Measurements from ENCODE around the gene ERICH6. TPM values are rescaled to one million over a fixed set of nuclear protein-coding genes. Genes with fewer than 3 reads are reported as not detected.

Gene ERICH6
- total RNA-seq, 1 experiment from 2014 or later: not detected

DNA sequence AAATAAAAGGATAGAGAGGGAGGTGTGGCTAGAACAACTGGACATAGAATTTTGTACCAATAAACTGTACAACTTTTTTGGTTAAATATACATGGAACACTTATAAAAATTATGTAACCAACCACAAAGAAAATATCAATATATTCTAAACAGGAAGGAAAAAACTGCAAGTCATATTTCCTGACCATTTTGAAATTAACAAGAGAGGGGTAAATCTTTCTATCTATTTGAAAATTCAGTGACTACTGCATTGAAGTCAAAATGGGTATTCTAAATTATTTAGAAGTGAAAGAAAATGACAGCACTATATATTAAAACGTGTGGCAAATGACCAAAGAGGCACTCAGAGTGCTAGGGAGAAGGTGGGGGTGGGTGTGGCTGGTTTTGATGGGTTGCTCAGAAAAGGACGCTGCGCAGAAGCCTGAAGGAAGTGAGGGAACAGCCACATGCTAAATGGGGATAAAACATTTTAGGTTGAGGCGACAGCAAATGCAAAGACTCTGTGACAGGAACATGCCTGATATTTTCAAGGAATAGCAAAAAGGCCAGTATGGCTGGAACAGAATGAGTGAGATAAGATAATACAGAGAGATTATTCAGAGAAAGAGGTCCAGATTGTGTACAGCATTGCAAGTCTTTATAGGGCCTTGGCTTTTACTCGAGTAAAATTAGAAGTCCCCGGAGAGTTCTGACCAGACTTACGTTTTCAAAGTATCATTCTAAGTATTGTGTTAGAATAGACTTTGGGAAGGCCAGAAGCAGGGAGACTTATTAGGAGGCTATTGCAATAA is 41.1 kb downstream of the ERICH6 start:
- no TSS peak for BruUV-seq (replicated peaks)
- CTCF ChIA-PET: no interaction called here
- no peak for DNase-seq
- peaks cover 20% of the 10 kb centered on the region for H3K27me3 Mint-ChIP-seq (ENCODE audit: unreplicated experiment)
- H3K36me3 Mint-ChIP-seq (ENCODE audit: insufficient read depth, unreplicated experiment): no peaks in the 10 kb centered on the region
- intact Hi-C loops (cut with micrococcal nuclease; ENCODE audit: unreplicated experiment): no loop called here
- no peak overlapping the region for H3K4me3 Mint-ChIP-seq (ENCODE audit: low read depth, unreplicated experiment)
- TF ChIP-seq, protein P1, sequence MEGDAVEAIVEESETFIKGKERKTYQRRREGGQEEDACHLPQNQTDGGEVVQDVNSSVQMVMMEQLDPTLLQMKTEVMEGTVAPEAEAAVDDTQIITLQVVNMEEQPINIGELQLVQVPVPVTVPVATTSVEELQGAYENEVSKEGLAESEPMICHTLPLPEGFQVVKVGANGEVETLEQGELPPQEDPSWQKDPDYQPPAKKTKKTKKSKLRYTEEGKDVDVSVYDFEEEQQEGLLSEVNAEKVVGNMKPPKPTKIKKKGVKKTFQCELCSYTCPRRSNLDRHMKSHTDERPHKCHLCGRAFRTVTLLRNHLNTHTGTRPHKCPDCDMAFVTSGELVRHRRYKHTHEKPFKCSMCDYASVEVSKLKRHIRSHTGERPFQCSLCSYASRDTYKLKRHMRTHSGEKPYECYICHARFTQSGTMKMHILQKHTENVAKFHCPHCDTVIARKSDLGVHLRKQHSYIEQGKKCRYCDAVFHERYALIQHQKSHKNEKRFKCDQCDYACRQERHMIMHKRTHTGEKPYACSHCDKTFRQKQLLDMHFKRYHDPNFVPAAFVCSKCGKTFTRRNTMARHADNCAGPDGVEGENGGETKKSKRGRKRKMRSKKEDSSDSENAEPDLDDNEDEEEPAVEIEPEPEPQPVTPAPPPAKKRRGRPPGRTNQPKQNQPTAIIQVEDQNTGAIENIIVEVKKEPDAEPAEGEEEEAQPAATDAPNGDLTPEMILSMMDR (IDR thresholded peaks at IDR 0.05; ENCODE audit: unreplicated experiment): no peak
- no peaks in the 10 kb centered on the region for H3K9me3 Mint-ChIP-seq (ENCODE audit: low read depth, unreplicated experiment)
- H3K27ac Mint-ChIP-seq (ENCODE audit: unreplicated experiment): no peak overlapping the region
- no peaks in the 10 kb centered on the region for H3K4me1 Mint-ChIP-seq (ENCODE audit: low read depth, unreplicated experiment)

DNA sequence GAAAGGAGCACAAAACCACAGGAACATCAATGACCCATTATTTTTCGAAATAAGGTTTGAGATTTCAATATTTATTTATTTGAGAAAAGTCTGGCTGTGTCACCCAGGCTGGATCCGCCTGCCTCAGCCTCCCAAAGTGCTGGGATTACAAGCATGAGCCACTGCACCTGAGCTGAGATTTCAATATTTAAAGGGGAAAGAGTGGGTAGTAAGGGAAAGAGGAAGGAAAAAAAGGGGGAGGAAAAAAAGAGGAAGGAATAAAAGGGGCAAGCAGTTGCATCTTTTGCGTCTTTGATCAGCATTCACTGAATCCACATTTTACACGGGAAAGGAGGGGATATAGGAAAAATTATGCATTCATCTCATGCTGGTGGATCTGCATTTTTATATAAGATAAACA is 47.4 kb downstream of the ERICH6 start:
- CTCF ChIA-PET: no interaction called here
- no peak for DNase-seq
- intact Hi-C loops (cut with micrococcal nuclease; ENCODE audit: unreplicated experiment): no loop called here
- Mint-ChIP-seq H3K27ac (ENCODE audit: unreplicated experiment) (no peak overlapping the region), H3K27me3 (ENCODE audit: unreplicated experiment) (peaks cover 20% of the 10 kb centered on the region), H3K36me3 (ENCODE audit: insufficient read depth, unreplicated experiment) (no peaks in the 10 kb centered on the region), H3K4me3 (ENCODE audit: low read depth, unreplicated experiment) (no peak overlapping the region), H3K4me1 (ENCODE audit: low read depth, unreplicated experiment) (no peaks in the 10 kb centered on the region), H3K9me3 (ENCODE audit: low read depth, unreplicated experiment) (no peaks in the 10 kb centered on the region)
- no TSS peak for BruUV-seq (replicated peaks)
- TF ChIP-seq, protein P1 (IDR thresholded peaks at IDR 0.05; ENCODE audit: unreplicated experiment): no peak

DNA sequence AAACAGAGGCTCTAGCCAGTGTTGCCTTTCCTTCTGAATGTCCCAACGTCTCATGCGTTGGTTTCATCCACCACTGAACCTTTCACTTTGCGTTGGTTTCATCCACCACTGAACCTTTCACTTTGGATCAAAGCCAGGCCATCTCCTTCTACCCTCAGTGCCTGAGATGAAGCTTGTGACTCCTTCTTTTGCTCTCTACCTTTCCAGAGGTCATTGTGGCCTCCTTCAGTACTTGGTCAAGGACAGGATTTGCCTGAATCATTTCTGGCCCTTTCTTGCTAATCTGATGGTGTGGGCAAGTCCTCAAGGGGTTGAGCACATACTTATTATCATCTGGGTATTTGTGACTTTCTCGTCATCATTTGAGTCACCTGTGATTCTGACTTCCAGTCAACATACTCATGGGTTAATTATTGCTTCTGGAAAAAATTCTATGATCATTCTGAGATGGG is 50.6 kb downstream of the ERICH6 start:
- Mint-ChIP-seq H3K4me3 (ENCODE audit: low read depth, unreplicated experiment) (no peak overlapping the region), H3K9me3 (ENCODE audit: low read depth, unreplicated experiment) (no peaks in the 10 kb centered on the region), H3K27me3 (ENCODE audit: unreplicated experiment) (peaks cover 20% of the 10 kb centered on the region), H3K4me1 (ENCODE audit: low read depth, unreplicated experiment) (no peaks in the 10 kb centered on the region), H3K27ac (ENCODE audit: unreplicated experiment) (no peak overlapping the region), H3K36me3 (ENCODE audit: insufficient read depth, unreplicated experiment) (no peaks in the 10 kb centered on the region)
- BruUV-seq (replicated peaks): no TSS peak
- TF ChIP-seq, protein P1 (IDR thresholded peaks at IDR 0.05; ENCODE audit: unreplicated experiment): no peak
- no peak for DNase-seq
- intact Hi-C loops (cut with micrococcal nuclease; ENCODE audit: unreplicated experiment): no loop called here
- CTCF ChIA-PET: interaction anchor here (0.6 kb wide), 1 partner anchor 450 kb away, joined by 4 read pairs; no protein-coding TSS in a partner anchor

DNA sequence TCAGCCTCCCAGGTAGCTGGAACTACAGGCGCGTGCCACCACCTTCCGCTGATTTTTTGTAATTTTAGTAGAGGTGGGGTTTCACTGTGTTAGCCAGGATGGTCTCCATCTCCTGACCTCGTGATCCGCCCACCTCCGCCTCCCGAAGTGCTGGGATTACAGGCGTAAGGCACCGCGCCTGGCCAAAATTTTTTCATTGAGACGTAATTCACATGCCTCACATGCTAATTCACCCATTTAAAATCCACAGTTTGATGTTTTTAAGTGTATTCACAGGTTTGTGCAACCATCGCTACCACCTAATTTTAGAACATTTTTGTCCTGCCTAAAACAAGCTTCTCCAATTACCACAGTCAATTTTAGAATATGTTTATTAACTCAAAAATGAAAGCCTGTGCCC is 63.5 kb downstream of the ERICH6 start:
- CTCF ChIA-PET: interaction anchor here (0.6 kb wide), 1 partner anchor 123 kb away, joined by 3 read pairs; the partner anchor contains the start of gene SIAH2
- no peak overlapping the region for H3K27ac Mint-ChIP-seq (ENCODE audit: unreplicated experiment)

More for the DNA sequence above, 63.5 kb downstream of the ERICH6 start:
- no peaks in the 10 kb centered on the region for H3K4me1 Mint-ChIP-seq (ENCODE audit: low read depth, unreplicated experiment)
- intact Hi-C loops (cut with micrococcal nuclease; ENCODE audit: unreplicated experiment): no loop called here
- TF ChIP-seq, protein P1 (IDR thresholded peaks at IDR 0.05; ENCODE audit: unreplicated experiment): no peak
- H3K9me3 Mint-ChIP-seq (ENCODE audit: low read depth, unreplicated experiment): no peaks in the 10 kb centered on the region
- H3K4me3 Mint-ChIP-seq (ENCODE audit: low read depth, unreplicated experiment): no peak overlapping the region
- no peaks in the 10 kb centered on the region for H3K27me3 Mint-ChIP-seq (ENCODE audit: unreplicated experiment)
- H3K36me3 Mint-ChIP-seq (ENCODE audit: insufficient read depth, unreplicated experiment): no peaks in the 10 kb centered on the region
- DNase-seq: no peak
- no TSS peak for BruUV-seq (replicated peaks)
